Stimulated activated CD4-positive, alpha-beta T cell treated with anti-CD3 and anti-CD28 coated beads, TNF-alpha, amount 100 ng/mL, for 48 hours (primary cell): Measurements from ENCODE around the gene NNAT.
"Not testable (repeated sequence)": the region's sequence is repeated elsewhere in the genome, so short reads cannot be mapped to it uniquely, and the experiment has no call there.

Experiments
- DNase-seq, 3 donors: peaks; one replicate each; pipeline ENCODE4 v3.0.0-alpha.2; 2020; ENCODE audit warnings: low read depth in 3 of 3

Gene NNAT

GRCh38 chr20:37521061-37521771 lies at the start of gene NNAT:
Gene NNAT (plus strand): TSS chr20:37521250. CDS start chr20:37521332, 82 bp downstream.
- DNase-seq: no peak

GRCh38 chr20:37471741-37472235 lies 49.3 kb upstream of the NNAT start:
- no peak for DNase-seq

GRCh38 chr20:37472435-37472834 lies 48.6 kb upstream of the NNAT start:
- not testable (repeated sequence) for DNase-seq

GRCh38 chr20:37473249-37474000 lies 47.6 kb upstream of the NNAT start:
- DNase-seq: no peak

GRCh38 chr20:37474386-37474785 lies 46.7 kb upstream of the NNAT start:
- DNase-seq: no peak

- DNase-seq: no peak
Observed at GRCh38 chr20:37475252-37475651, 45.8 kb upstream of the NNAT start.

GRCh38 chr20:37477041-37477440 lies 44.0 kb upstream of the NNAT start:
- no peak for DNase-seq

GRCh38 chr20:37479266-37479665 lies 41.8 kb upstream of the NNAT start:
- DNase-seq: no peak

- DNase-seq: no peak
Observed at GRCh38 chr20:37479925-37480691, 40.9 kb upstream of the NNAT start.

- no peak for DNase-seq
Observed at GRCh38 chr20:37480919-37481318, 40.1 kb upstream of the NNAT start.

- DNase-seq: no peak
Observed at GRCh38 chr20:37481610-37482009, 39.4 kb upstream of the NNAT start.

- no peak for DNase-seq
Observed at GRCh38 chr20:37484331-37484730, 36.7 kb upstream of the NNAT start.

- DNase-seq: not testable (repeated sequence)
Observed at GRCh38 chr20:37486209-37486608, 34.8 kb upstream of the NNAT start.

- DNase-seq: no peak
Observed at GRCh38 chr20:37490663-37491350, 30.2 kb upstream of the NNAT start.

GRCh38 chr20:37492096-37492625 lies 28.9 kb upstream of the NNAT start:
- no peak for DNase-seq

- no peak for DNase-seq
Observed at GRCh38 chr20:37492945-37493344, 28.1 kb upstream of the NNAT start.

GRCh38 chr20:37494301-37494700 lies 26.7 kb upstream of the NNAT start:
- no peak for DNase-seq

GRCh38 chr20:37494796-37495195 lies 26.3 kb upstream of the NNAT start:
- DNase-seq: no peak

GRCh38 chr20:37498066-37498665 lies 22.9 kb upstream of the NNAT start:
- no peak for DNase-seq

- no peak for DNase-seq
Observed at GRCh38 chr20:37500311-37500710, 20.7 kb upstream of the NNAT start.

GRCh38 chr20:37501940-37502339 lies 19.1 kb upstream of the NNAT start:
- DNase-seq: no peak
